GM19452 (cell line): Measurements from ENCODE around the gene MDM4.

Experiments used
- ATAC-seq: cut with Tn5 transposase; IDR thresholded peaks from one replicate; pipeline ENCODE4 v1.9.1; 2021; ENCODE audit not compliant: unreplicated experiment

Gene MDM4

GRCh38 chr1:204491655-204492054 lies 24.6 kb upstream of the MDM4 start:
- no peak for ATAC-seq

GRCh38 chr1:204493145-204493983 lies 22.8 kb upstream of the MDM4 start:
- no peak for ATAC-seq

GRCh38 chr1:204493984-204494280 lies 22.3 kb upstream of the MDM4 start:
- ATAC-seq = peak; percentile 38

GRCh38 chr1:204494281-204495077 lies 21.7 kb upstream of the MDM4 start, which contains the start of gene PIK3C2B:
PIK3C2B (minus strand) TSS chr1:204494805; CDS start chr1:204469802, 25,003 bp downstream.
- peak; percentile 79 for ATAC-seq

GRCh38 chr1:204495078-204495753 lies 21.0 kb upstream of the MDM4 start:
- ATAC-seq = peak; percentile 34

- ATAC-seq = no peak
Observed at GRCh38 chr1:204495777-204496176, 20.4 kb upstream of the MDM4 start.

GRCh38 chr1:204498981-204499380 lies 17.2 kb upstream of the MDM4 start:
- no peak for ATAC-seq

GRCh38 chr1:204499511-204500468 lies 16.4 kb upstream of the MDM4 start:
- ATAC-seq = no peak

- ATAC-seq = no peak
Observed at GRCh38 chr1:204502241-204502640, 14.0 kb upstream of the MDM4 start.

- no peak for ATAC-seq
Observed at GRCh38 chr1:204503122-204503912, 12.9 kb upstream of the MDM4 start.

GRCh38 chr1:204503913-204504519 lies 12.2 kb upstream of the MDM4 start:
- no peak for ATAC-seq

- no peak for ATAC-seq
Observed at GRCh38 chr1:204505674-204506200, 10.5 kb upstream of the MDM4 start.

GRCh38 chr1:204506201-204506968 lies 9.8 kb upstream of the MDM4 start:
- ATAC-seq = peak; percentile 76

GRCh38 chr1:204506969-204507316 lies 9.3 kb upstream of the MDM4 start:
- peak; percentile 50 for ATAC-seq

GRCh38 chr1:204507317-204508105 lies 8.7 kb upstream of the MDM4 start:
- peak; percentile 4 for ATAC-seq

GRCh38 chr1:204509186-204509635 lies 7.0 kb upstream of the MDM4 start:
- no peak for ATAC-seq

GRCh38 chr1:204511366-204511765 lies 4.8 kb upstream of the MDM4 start:
- ATAC-seq = no peak
